Stimulated activated CD8-positive, alpha-beta memory T cell treated with anti-CD3 and anti-CD28 coated beads, Interleukin-7, amount 100 ng/mL, for 1 hour (primary cell): ENCODE data around the gene PXDN.
"Not testable (repeated sequence)": the region's sequence is repeated elsewhere in the genome, so short reads cannot be mapped to it uniquely, and the experiment has no call there.

Source experiments
- DNase-seq, 2 donors: peaks; one replicate each; pipeline ENCODE4 v3.0.0-alpha.2; 2020; ENCODE audit warnings: low read depth in 2 of 2

The PXDN gene

DNA sequence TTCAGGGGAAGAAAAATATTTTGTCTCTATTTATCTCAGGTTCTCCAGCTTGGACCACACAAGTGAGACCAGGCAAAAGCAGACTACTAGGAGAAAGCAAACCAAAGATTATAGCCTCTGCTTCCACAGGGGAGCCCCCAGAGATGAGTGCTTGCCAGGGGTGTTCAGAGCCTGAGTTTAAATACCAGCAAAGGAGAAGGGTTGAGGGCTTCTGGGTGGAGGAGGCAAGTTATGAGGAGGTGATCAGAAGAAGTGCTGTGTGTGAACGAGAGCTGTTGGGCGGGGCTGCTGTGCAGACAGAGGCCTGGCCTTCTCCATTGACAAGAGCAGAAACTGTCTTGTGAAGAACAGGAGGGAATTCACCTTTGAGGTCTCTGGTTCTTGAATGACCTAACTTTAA lies 32.8 kb upstream of the PXDN start:
- DNase-seq = no peak

DNA sequence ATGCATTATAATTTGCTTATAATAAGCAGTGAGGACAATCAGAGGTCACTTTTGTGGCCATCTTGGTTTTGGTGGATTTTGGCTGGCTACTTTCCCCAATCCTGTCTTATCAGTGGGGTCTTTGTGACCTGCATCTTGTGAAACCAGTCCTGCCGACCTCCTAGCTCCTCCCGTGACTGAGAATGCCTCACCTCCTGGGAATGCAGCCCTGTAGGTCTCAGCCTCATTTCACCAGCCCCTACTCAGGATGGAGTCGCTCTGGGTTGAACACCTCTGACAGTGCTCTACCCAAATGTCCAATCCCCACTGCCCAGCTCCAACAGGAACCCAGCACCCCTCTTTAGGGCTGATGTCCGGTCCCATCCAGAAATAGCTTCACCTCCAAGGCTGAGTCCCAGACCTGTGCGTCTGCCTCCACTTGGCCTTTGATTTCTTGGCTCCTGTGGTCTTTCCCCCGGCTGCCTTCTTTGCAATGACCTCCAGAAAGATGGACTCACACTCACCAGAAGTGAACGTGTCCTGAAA lies 31.3 kb upstream of the PXDN start:
- no peak for DNase-seq

DNA sequence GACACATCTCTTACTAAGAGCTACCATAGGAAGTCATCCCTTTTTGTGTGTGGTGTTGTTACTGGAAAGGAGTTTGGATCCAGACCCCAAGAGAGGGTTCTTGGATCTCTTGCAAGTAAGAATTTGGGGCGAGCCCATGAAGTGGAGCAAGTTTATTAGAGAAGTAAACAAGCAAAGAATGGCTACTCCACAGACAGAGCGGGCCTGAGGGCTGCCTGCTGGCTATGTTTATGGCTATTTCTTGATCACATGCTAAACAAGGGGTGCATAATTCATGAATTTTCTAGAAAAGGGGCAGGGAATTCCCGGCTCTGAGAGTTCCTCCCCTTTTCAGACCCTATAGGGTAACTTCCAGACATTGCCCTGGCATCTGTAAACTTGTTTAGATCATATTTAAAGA lies 30.6 kb upstream of the PXDN start:
- DNase-seq = no peak

DNA sequence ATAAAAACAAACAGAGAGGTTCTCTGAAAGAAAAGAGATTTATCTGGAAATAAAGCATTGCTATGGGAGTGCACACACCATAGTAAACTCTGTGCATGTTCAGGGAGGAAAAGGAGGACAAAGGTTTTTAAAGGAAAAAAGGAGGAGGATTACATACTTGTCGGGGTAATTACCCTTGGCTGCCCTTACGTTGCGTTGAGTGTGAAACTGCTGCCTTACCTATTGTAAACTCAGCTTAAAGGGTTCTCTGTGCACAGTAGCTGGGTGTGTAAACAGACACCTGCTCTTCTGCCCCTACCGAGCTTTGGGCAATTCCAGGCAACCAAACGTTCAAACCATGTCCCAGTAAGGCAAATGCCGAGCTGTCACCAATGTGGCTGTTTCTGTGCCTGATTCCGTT lies 29.6 kb upstream of the PXDN start:
- DNase-seq = no peak

DNA sequence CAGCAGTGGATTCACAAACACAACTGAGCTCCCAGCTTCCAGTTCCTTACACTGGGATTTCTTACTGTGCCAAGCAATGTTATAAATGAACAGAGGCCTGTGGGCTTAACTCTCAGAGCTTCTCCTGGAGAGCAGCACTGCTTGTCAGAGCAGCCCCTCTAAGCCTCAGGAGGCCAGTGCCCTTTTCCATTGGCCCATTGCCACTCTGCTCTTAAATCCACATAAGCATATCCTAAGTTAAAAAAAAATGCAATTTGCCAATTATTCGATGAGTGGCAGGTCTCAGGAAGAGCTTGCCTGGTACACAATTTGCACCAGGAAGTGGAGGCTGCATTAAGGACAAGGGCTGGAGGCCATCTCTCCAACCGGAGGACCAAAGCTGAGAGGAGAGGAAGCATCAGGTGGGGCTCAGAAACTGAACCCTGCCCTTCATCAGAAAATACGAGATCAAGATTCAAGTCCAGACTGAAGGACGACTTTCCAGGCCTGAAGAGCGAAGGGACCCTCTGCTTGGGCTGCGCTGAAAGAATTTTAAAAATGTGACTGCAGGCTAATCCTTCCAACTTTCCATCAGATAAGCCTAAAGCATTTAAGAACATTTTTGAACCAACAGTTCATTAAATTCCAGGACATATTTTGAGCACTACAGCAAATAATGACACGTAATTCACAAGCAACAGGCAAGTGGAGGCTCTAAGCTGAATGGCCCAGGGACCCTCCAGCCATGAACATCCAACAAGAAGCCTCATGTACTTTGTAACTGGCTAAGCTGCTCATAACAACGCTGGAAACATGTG lies 28.4 kb upstream of the PXDN start:
- no peak for DNase-seq

DNA sequence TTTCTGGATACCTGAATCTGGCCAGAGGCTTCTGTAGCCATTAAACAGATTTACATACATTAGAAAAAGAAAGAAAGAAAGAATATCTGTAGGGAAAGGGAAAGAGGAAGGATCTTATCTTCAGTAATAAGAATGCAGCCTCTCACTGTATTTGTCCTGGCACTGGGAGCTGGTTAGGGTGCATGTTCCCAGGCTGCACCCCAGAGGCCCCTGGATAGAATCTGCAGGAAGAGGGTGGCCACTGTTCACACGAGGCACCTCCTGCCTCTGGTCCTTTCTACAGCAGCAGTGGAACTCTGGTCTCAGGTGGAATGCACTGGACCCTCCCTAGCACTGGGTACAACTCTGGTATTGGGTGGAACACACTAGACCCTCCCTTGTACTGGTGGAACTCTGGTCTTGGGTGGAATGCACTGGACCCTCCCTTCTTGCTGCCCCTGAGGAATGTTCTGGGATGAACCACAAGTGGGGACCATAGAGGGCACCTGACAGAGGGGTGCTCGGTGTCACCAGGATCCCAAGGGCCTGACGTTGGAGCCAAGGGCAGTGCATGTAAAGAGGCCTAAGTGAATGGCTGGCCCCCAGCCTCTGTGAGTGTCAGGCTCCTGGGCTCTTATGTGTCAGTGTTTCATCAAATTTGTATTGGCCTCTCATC lies 27.4 kb upstream of the PXDN start:
- DNase-seq = no peak

DNA sequence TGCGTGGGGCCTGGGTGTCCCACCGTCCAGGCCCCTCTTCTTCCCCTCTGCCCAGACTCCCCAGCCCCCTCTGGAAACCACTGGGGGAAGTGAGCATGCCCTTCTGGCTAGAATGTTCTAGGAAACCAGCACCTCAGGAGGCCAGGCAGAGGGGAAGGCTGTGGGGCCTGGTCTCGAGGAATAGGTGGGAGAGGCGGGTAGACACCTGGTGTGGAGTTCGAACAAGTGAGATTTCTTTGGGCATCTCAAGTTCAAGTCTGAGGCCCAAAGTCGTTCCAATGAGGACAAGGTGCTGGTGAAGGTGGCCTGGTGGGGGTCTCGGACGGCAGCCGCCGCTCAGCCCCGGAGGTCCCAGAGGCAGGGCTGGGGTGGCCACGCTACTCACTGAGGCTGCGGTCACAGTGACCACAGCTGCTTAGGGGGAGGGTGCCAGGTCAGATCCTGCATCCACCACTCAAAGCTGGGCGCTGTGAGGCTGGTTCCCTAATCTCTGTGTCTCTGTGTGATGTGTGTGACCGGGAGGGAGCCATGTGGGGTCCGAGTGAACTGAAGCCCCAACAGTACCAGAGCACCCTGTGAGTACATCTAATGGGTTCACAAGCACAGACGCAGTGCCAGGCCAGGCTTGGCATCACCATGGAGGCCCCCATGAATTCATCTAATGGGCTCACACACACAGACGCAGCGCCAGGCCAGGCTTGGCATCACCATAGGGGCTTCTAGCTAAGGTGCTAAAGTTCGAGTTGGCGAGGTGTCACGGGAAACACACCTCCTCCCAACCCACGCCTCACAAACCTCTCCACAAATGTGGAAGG lies 26.5 kb upstream of the PXDN start:
- no peak for DNase-seq

DNA sequence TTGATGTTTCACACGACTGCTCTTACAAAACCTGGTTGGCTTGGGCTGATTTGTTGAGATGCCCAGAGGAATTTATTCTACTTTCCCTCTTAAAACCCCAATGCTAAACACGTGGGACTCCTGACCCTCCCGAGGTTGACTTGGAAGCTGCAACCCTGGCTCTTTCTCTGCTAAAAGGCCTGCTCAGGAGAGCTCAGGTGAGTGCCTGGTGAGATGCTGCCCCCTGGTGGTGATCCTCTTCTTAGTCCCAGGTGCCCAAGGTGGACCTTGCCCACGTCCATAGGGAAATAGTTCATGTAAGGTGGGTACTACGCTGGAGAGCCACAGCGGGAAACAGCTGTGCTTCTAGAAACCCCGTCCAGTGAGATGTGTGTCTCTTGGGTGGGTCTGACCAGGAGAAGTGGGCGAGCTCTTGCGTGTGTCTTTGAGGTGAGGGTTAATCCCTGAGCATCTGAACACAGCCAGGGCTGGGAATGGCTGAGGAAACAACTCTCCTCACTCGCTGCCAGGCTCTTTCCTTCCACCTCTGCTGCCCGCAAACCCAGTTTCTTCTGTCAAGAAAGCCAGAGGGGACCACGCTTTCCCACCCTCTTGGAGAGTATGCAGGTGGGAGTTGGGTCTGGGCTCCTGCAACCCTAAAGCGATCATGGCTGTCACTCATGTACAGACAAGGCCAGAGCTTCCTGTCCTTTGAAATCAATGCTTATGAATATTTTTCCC lies 25.5 kb upstream of the PXDN start:
- DNase-seq = peak; percentile 18 to 41

DNA sequence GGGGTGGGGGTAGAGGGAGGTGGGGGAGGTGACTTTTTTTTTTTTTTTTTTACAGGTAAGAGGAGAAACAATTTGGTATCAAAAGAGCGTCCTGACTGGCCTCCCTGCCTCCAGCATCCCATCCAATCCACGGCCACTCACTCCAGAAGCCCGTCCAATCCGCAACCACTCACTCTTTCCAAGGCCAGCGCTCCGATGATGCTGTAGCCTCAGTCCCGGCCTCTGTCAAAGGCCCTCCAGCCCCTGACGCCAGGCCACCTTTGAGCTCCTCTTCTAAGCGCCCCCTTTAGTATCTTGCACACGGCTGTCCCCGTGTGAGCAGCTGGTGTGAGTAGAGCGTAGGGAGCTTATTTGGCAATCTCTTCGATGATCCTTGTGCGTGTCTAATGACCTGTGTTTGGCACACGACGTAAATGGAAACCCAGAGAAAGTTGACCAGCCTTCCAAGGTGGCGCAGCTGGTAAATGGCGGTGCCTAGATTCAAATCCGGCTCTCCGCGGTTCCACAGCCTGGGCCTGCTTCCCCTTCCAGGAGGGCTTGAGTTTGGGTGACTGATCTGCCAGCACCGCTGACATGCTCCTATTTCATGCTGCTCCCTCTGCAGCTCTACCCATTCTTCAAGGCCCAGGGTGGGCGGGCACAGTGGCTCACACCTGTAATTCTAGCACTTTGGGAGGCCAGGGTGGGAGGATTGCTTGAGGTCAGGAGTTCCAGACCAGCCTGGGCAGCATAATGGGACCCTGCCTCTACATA lies 23.8 kb upstream of the PXDN start:
- DNase-seq = no peak

DNA sequence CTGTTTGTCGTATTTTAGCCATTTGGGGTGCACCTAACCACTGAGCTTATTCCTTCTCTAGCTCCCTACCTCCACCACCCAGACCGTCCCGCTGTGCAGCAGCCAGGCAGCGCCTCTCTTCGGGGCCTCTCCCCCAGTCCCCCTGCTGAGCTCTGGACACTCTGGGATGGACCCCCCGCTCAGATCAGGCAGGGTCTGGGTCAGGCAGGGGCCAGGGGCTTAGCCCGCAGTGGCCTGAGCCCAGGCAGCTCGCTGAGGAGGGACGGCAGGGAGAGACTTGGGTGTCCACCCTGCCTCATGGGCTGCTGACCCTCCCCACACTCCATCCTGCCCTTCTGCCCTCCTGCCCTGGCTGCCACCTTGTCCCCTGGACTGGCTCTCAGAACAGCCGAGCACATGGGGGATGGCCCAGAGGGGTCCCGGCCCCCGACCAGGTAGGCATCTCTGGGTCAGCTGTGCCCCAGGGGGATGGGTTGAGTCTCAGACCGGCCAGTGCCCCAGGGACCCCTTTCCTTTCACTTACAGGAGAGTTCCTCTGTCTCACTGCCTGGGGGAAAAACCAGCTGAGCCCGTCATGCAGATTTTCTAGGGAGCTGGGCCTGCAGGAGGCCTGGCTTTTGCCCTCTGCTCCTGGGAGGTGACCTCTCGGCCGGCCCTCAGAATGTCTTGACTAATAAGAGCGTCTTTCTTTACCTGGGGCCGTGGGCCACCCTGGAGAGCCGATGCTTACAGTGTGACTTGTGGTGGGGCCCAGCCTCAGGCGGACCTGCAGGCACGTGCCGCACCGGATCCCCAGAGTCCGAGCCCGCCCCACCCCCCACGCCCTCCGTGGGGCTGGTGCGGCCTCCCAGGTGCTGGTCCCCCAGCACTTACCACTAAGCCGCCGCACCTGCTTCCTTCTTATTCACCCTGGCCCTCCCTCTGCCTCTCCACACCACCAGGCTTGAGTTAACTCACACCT lies 22.8 kb upstream of the PXDN start:
- DNase-seq = no peak

DNA sequence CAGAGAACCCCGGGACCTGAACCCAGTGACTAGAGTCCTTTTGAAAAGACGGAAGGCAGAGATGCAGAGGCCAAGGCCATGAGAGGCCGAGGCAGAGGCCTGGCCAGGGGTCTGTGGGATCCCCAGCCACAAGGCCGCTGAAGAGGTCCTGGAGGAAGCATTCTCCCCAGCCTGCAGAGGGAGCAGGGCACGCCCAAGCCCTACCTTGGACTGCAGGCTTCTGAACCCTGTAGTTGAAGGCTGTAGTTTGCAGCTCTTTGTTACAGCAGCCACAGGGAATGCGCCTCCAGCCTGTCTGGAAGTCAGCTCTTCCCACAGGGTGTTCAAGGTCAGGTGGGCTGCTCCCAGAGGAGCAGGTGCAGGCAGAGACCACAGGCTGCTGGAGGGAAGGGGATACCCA lies 22.1 kb upstream of the PXDN start:
- no peak for DNase-seq

DNA sequence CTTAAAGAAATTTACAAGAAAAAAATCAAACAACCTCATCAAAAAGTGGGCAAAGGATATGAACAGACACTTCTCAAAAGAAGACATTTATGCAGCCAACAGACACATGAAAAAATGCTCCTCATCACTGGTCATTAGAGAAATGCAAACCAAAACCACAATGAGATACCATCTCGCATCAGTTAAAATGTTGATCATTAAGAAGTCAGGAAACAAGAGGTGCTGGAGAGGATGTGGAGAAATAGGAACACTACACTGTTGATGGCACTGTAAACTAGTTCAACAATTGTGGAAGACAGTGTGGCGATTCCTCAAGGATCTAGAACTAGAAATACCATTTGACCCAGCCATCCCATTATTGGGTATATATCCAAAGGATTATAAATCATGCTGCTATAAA lies 20.9 kb upstream of the PXDN start:
- DNase-seq = not testable (repeated sequence)

DNA sequence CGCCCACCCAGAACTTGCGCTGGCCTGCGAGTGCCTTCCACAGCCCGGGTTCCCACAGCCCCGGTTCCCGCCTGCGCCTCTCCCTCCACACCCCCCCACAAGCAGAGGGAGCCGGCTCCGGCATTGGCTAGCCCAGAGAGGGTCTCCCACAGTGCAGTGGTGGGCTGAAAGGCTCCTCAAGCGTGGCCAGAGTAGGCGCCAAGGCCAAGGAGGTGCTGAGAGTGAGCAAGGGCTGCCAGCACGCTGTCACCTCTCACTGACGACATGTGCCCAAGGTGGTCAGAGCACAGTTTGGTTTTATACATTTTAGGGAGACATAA lies 15.3 kb upstream of the PXDN start:
- DNase-seq = no peak

DNA sequence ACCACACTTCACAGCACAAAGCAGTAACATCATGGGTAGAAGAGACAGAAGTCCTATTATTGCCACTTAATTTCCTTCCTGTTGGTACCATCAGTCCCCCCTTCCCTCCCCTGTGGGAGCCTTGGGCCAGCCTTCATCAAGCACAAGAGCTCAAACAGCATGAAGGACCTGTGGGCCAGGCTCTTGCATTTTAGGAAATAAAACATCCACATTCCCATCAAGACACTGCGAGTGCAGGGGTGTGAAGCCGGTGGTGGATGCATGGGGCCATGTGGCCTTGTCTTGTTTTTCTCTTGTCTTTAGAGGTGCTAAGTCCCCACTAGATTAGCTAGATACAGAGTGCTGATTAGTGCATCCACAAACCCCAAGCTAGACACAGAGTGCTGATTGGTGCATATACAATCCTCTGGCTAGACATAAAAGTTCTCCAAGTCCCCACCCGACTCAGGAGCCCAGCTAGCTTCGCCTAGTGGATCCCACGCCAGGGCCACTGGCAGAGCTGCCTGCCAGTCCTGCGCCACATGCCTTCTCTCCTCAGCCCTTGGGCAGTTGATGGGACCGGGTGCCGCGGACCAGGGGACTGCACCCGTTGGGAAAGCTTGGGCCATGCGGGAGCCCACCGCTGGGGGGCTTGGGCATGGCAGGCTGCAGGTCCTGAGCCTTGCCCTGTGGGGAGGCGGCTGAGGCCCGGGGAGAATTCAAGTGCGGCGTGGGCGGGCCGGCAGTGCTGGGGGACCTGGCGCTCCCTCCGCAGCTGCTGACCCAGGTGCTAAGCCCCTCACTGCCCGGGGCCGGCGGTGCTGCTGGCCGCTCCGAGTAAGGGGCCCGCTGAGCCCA lies 14.7 kb upstream of the PXDN start:
- DNase-seq = no peak

DNA sequence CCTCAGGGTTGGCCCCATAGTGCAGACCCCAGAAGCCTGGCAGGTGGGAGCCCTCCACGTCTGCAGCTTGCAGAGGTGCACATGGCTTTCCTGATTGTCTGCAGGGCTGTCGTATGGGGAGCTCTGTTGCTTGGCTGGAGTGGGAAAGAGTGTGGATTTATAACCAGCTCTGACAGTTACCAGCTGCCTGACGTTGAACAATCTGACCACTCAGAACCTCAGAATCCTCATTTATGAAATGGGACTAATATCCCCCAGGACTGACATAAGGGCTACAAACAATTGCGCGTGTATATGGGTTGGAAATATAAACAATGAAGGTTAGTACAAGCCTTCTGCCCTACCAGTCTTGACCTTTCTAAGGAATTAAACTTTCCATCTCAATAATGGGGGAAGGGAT lies 13.9 kb upstream of the PXDN start:
- DNase-seq = no peak

DNA sequence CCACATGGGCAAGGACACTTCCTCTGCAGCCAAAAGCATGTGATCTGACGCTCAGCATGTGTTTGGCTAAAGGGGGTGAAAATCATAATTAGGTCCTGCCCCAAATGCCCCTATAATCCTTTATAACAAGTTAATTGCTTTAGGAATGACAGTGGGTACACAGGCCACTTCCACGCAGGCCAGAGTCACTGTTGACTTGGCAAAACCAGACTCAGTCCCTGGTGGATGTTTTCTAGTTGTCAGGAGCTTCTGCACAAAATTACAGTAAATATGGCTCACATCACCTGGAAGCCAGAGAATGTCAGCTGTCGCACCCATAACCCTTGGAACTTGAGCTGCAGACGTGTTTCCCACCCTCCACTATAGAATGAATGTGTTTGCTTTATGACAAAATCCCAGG lies 13.3 kb upstream of the PXDN start:
- DNase-seq = no peak

DNA sequence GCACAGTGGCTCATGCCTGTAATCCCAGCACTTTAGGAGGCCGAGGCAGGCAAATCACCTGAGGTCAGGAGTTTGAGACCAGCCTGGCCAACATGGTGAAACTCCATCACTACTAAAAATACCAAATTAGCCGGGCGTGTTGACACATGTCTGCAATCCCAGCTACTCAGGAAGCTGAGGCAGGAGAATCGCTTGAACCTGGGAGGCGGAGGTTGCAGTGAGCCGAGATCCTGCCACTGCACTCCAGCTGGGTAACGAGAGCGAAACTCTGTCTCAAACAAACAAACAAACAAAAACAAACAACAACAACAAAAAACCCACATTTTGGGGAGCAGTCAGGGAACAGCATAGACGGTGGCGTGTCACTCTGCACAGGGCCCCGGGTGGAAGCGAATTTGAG lies 12.8 kb upstream of the PXDN start:
- not testable (repeated sequence) for DNase-seq

DNA sequence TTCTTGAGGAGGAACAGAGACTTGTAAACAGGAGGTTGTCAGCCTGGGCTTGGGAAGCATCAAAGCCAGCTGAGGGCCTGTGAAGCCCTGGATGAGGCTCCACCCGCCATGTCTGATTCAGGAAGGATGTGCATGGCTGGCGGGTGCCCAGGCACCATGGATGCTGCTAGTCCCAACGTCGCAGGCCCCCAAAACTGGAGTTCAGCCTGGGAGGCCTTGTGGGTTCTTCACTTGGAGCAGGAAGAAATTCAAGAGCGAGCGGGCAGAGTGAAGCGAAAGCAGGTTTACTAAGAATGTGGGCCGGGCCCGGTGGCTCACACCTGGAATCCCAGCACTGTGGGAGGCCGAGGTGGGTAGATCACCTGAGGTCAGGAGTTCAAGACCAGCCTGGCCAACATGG lies 12.1 kb upstream of the PXDN start:
- no peak for DNase-seq
